ENCODE data around the gene XPO5.

XPO5 gene

GRCh38 chr6:43516367-43516696 is 59.5 kb downstream of the XPO5 start:
- Histone ChIP-seq H3K36me3 (ENCODE audit: insufficient read depth) (peaks cover 10% of the 10 kb centered on the region; the same call in 1 of the 2 replicates), H4K20me1 (ENCODE audit: insufficient read depth) (no peaks in the 10 kb centered on the region), H3K4me2 (peak overlapping the region; percentile 79), H3K27me3 (ENCODE audit: insufficient read depth, low read depth) (no peaks in the 10 kb centered on the region), H3K4me1 (ENCODE audit: low read depth, poor library complexity, severe bottlenecking) (peaks cover 33% of the 10 kb centered on the region), H3K4me3 (IDR thresholded peaks at IDR 0.05; ENCODE audit: insufficient read depth, low read depth, low read length) (no peak overlapping the region), H2AFZ (ENCODE audit: low read depth) (peak overlapping the region; percentile 74; the same call in 1 of the 2 replicates), H3K9ac (peak overlapping the region; percentile 90), H3K79me2 (ENCODE audit: insufficient read depth, low read depth) (peaks cover 51% of the 10 kb centered on the region), H3K27ac (peak overlapping the region; percentile 56; the same call in 1 of the 2 replicates)
- no peak for TF ChIP-seq CTCF (conservative IDR thresholded peaks at IDR 0.05; ENCODE audit: low read depth, low read length)

- Histone ChIP-seq H3K36me3 (ENCODE audit: insufficient read depth) (peaks cover 6% of the 10 kb centered on the region; the same call in 1 of the 2 replicates), H2AFZ (ENCODE audit: low read depth) (no peak overlapping the region), H3K27me3 (ENCODE audit: insufficient read depth, low read depth) (no peaks in the 10 kb centered on the region), H4K20me1 (ENCODE audit: insufficient read depth) (no peaks in the 10 kb centered on the region), H3K4me2 (peak overlapping the region; percentile 79), H3K79me2 (ENCODE audit: insufficient read depth, low read depth) (peaks cover 50% of the 10 kb centered on the region), H3K9ac (no peak overlapping the region), H3K4me1 (ENCODE audit: low read depth, poor library complexity, severe bottlenecking) (peaks cover 28% of the 10 kb centered on the region), H3K27ac (no peak overlapping the region), H3K4me3 (IDR thresholded peaks at IDR 0.05; ENCODE audit: insufficient read depth, low read depth, low read length) (no peak overlapping the region)
- TF ChIP-seq CTCF (conservative IDR thresholded peaks at IDR 0.05; ENCODE audit: low read depth, low read length): no peak
Measured at GRCh38 chr6:43515808-43516207, 60.0 kb downstream of the XPO5 start.

- no peaks in the 10 kb centered on the region for H3K36me3 ChIP-seq (ENCODE audit: insufficient read depth)
- no peak overlapping the region for H3K27ac ChIP-seq
- peaks cover 11% of the 10 kb centered on the region for H3K4me1 ChIP-seq (ENCODE audit: low read depth, poor library complexity, severe bottlenecking)
- TF ChIP-seq CTCF (conservative IDR thresholded peaks at IDR 0.05; ENCODE audit: low read depth, low read length): no peak
- no peak overlapping the region for H3K9ac ChIP-seq
- peaks cover 13% of the 10 kb centered on the region; the same call in 1 of the 2 replicates for H3K79me2 ChIP-seq (ENCODE audit: insufficient read depth, low read depth)
- H2AFZ ChIP-seq (ENCODE audit: low read depth): no peak overlapping the region
- H3K4me3 ChIP-seq (IDR thresholded peaks at IDR 0.05; ENCODE audit: insufficient read depth, low read depth, low read length): no peak overlapping the region
- peaks cover 10% of the 10 kb centered on the region; the same call in 1 of the 2 replicates for H3K27me3 ChIP-seq (ENCODE audit: insufficient read depth, low read depth)
- H3K4me2 ChIP-seq: no peak overlapping the region
- no peaks in the 10 kb centered on the region for H4K20me1 ChIP-seq (ENCODE audit: insufficient read depth)
Measured at GRCh38 chr6:43511824-43512415, 63.9 kb downstream of the XPO5 start.

- no peak for TF ChIP-seq CTCF (conservative IDR thresholded peaks at IDR 0.05; ENCODE audit: low read depth, low read length)
- Histone ChIP-seq H3K27me3 (ENCODE audit: insufficient read depth, low read depth) (peaks cover 10% of the 10 kb centered on the region; the same call in 1 of the 2 replicates), H3K4me2 (no peak overlapping the region), H3K36me3 (ENCODE audit: insufficient read depth) (no peaks in the 10 kb centered on the region), H3K4me1 (ENCODE audit: low read depth, poor library complexity, severe bottlenecking) (peaks cover 14% of the 10 kb centered on the region), H4K20me1 (ENCODE audit: insufficient read depth) (no peaks in the 10 kb centered on the region), H3K4me3 (IDR thresholded peaks at IDR 0.05; ENCODE audit: insufficient read depth, low read depth, low read length) (no peak overlapping the region), H3K9ac (no peak overlapping the region), H3K27ac (no peak overlapping the region), H3K79me2 (ENCODE audit: insufficient read depth, low read depth) (peaks cover 5% of the 10 kb centered on the region; the same call in 1 of the 2 replicates), H2AFZ (ENCODE audit: low read depth) (no peak overlapping the region)
Measured at GRCh38 chr6:43510827-43511163, 65.0 kb downstream of the XPO5 start.
